ENCODE measurements around the gene NAE1.

GRCh38 chr16:66844009-66844341 is 13.2 kb upstream of the NAE1 start:
- TF ChIP-seq CTCF (conservative IDR thresholded peaks at IDR 0.05; ENCODE audit: low read depth, low read length), result no peak
- TF ChIP-seq EZH2 (IDR thresholded peaks at IDR 0.05; ENCODE audit: low read length, unreplicated experiment), result no peak

All from PC-3 (cell line).